Liver (tissue), 3 donors: Measurements from ENCODE around the gene TMSB15B.

Experiments
- ATF3 ChIP-seq: IDR thresholded peaks from 2 replicates; pipeline ENCODE4 v1.6.1; 2016; ENCODE audit warnings: antibody characterized with exemption
- EGR1 ChIP-seq, 2 donors: IDR thresholded peaks; 2 replicates each; pipeline ENCODE4 v1.6.1; 2016 to 2018; ENCODE audit warnings: antibody characterized with exemption in 2 of 2, low read depth in 2 of 2
- FOXA1 ChIP-seq: IDR thresholded peaks from 2 replicates; pipeline ENCODE4 v1.6.1; 2016; ENCODE audit warnings: antibody characterized with exemption
- HNF4G ChIP-seq: IDR thresholded peaks from 2 replicates; pipeline ENCODE4 v1.6.1; 2016; ENCODE audit warnings: antibody characterized with exemption
- JUND ChIP-seq, 2 donors: IDR thresholded peaks; 2 replicates each; pipeline ENCODE4 v1.6.1; 2016; ENCODE audit warnings: antibody characterized with exemption in 2 of 2
- MAX ChIP-seq: IDR thresholded peaks from 2 replicates; pipeline ENCODE4 v1.6.1; 2016; ENCODE audit warnings: antibody characterized with exemption
- RAD21 ChIP-seq, 2 donors: IDR thresholded peaks; 2 replicates each; pipeline ENCODE4 v1.6.1; 2016; ENCODE audit warnings: antibody characterized with exemption in 2 of 2, mild to moderate bottlenecking in 2 of 2
- RXRA ChIP-seq, 2 donors: IDR thresholded peaks; 2 replicates each; pipeline ENCODE4 v1.6.1; 2017 to 2018; ENCODE audit warnings: antibody characterized with exemption in 2 of 2, mild to moderate bottlenecking in 1 of 2
- SP1 ChIP-seq: IDR thresholded peaks from 2 replicates; pipeline ENCODE4 v1.6.1; 2018; ENCODE audit warnings: antibody characterized with exemption, mild to moderate bottlenecking
- TAF1 ChIP-seq: conservative IDR thresholded peaks from 2 replicates; pipeline ENCODE4 v1.6.1; 2016; ENCODE audit warnings: antibody characterized with exemption, mild to moderate bottlenecking
- YY1 ChIP-seq: IDR thresholded peaks from 2 replicates; pipeline ENCODE4 v1.6.1; 2016; ENCODE audit warnings: antibody characterized with exemption, mild to moderate bottlenecking
- ZBTB33 ChIP-seq: IDR thresholded peaks from 2 replicates; pipeline ENCODE4 v1.6.1; 2016; ENCODE audit warnings: antibody characterized with exemption
- TF ChIP-seq, protein P1 (sequence below): fragments of 150-350 bp; IDR thresholded peaks from 2 replicates; pipeline ENCODE4 v1.5.1; 2017; ENCODE audit warnings: improper control_type of control experiment, low read depth, low read length; ENCODE audit not compliant: missing input control
- TF ChIP-seq, protein P2 (sequence below): IDR thresholded peaks from 2 replicates; pipeline ENCODE4 v1.6.1; 2016; ENCODE audit warnings: antibody characterized with exemption, mild to moderate bottlenecking
- donor health status: healthy.
- donor health status: healthy.

GRCh38 chrX:104013158-104013557 lies 50.7 kb downstream of the TMSB15B start:
- TF ChIP-seq EGR1 (IDR thresholded peaks at IDR 0.05; ENCODE audit: low read depth in 2 of 2) (no peak), ATF3 (no peak), TAF1 (no peak), SP1 (no peak), RXRA (IDR thresholded peaks at IDR 0.05) (no peak), YY1 (no peak), RAD21 (IDR thresholded peaks at IDR 0.05) (no peak), MAX (no peak), JUND (IDR thresholded peaks at IDR 0.05) (no peak), FOXA1 (no peak), ZBTB33 (no peak), HNF4G (no peak)
- TF ChIP-seq, protein P1, sequence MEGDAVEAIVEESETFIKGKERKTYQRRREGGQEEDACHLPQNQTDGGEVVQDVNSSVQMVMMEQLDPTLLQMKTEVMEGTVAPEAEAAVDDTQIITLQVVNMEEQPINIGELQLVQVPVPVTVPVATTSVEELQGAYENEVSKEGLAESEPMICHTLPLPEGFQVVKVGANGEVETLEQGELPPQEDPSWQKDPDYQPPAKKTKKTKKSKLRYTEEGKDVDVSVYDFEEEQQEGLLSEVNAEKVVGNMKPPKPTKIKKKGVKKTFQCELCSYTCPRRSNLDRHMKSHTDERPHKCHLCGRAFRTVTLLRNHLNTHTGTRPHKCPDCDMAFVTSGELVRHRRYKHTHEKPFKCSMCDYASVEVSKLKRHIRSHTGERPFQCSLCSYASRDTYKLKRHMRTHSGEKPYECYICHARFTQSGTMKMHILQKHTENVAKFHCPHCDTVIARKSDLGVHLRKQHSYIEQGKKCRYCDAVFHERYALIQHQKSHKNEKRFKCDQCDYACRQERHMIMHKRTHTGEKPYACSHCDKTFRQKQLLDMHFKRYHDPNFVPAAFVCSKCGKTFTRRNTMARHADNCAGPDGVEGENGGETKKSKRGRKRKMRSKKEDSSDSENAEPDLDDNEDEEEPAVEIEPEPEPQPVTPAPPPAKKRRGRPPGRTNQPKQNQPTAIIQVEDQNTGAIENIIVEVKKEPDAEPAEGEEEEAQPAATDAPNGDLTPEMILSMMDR = no peak
- TF ChIP-seq, protein P2, sequence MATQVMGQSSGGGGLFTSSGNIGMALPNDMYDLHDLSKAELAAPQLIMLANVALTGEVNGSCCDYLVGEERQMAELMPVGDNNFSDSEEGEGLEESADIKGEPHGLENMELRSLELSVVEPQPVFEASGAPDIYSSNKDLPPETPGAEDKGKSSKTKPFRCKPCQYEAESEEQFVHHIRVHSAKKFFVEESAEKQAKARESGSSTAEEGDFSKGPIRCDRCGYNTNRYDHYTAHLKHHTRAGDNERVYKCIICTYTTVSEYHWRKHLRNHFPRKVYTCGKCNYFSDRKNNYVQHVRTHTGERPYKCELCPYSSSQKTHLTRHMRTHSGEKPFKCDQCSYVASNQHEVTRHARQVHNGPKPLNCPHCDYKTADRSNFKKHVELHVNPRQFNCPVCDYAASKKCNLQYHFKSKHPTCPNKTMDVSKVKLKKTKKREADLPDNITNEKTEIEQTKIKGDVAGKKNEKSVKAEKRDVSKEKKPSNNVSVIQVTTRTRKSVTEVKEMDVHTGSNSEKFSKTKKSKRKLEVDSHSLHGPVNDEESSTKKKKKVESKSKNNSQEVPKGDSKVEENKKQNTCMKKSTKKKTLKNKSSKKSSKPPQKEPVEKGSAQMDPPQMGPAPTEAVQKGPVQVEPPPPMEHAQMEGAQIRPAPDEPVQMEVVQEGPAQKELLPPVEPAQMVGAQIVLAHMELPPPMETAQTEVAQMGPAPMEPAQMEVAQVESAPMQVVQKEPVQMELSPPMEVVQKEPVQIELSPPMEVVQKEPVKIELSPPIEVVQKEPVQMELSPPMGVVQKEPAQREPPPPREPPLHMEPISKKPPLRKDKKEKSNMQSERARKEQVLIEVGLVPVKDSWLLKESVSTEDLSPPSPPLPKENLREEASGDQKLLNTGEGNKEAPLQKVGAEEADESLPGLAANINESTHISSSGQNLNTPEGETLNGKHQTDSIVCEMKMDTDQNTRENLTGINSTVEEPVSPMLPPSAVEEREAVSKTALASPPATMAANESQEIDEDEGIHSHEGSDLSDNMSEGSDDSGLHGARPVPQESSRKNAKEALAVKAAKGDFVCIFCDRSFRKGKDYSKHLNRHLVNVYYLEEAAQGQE = no peak
